Astrocyte (in vitro differentiated cells and primary cell): Measurements from ENCODE around the gene CREG2. TPM values are rescaled to one million over a fixed set of nuclear protein-coding genes. Genes with fewer than 3 reads are reported as not detected.

Experiments
- DNase-seq: peaks from one replicate; pipeline ENCODE4 v3.0.0-alpha.2; 2010; ENCODE audit warnings: low read depth
- FAIRE-seq: peaks from 2 replicates; lab custom pipeline; 2011; peaks lifted over from hg19 to GRCh38; lab: Jason Lieb, UNC
- H2AFZ ChIP-seq: 2 replicates; pipeline ENCODE4 v1.6.0; 2012; ENCODE audit warnings: low read depth, low read length, inconsistent platforms
- H3K27ac ChIP-seq: 2 replicates; pipeline ENCODE4 v1.5.1; 2011; ENCODE audit warnings: low read depth, low read length, inconsistent platforms
- H3K27me3 ChIP-seq: 2 replicates; pipeline ENCODE4 v1.6.0; 2011; ENCODE audit warnings: low read length, inconsistent platforms; ENCODE audit not compliant: insufficient read depth
- H3K36me3 ChIP-seq: 2 replicates; pipeline ENCODE4 v1.5.1; 2011; ENCODE audit warnings: low read length, inconsistent platforms; ENCODE audit not compliant: insufficient read depth
- H3K4me1 ChIP-seq: 2 replicates; pipeline ENCODE4 v1.5.1; 2011; ENCODE audit warnings: low read length, inconsistent platforms; ENCODE audit not compliant: insufficient read depth
- H3K4me2 ChIP-seq: 2 replicates; pipeline ENCODE4 v1.6.0; 2012; ENCODE audit warnings: low read length, inconsistent platforms
- H3K4me3 ChIP-seq: 2 replicates; pipeline ENCODE4 v1.5.1; 2011; ENCODE audit warnings: low read depth, mild to moderate bottlenecking, low read length, inconsistent platforms; ENCODE audit not compliant: insufficient read depth
- H3K79me2 ChIP-seq: 2 replicates; pipeline ENCODE4 v1.6.0; 2012; ENCODE audit warnings: mild to moderate bottlenecking, low read length, inconsistent platforms; ENCODE audit not compliant: insufficient read depth
- H3K9ac ChIP-seq: 2 replicates; pipeline ENCODE4 v1.6.0; 2012; ENCODE audit warnings: mild to moderate bottlenecking, low read length, inconsistent platforms
- H3K9me3 ChIP-seq: 2 replicates; pipeline ENCODE4 v1.5.1; 2012; ENCODE audit warnings: low read depth, mild to moderate bottlenecking, low read length, inconsistent platforms; ENCODE audit not compliant: insufficient read depth
- H4K20me1 ChIP-seq: 2 replicates; pipeline ENCODE4 v1.6.0; 2012; ENCODE audit warnings: low read length, inconsistent platforms; ENCODE audit not compliant: insufficient read depth
- H3K27ac Mint-ChIP-seq: one replicate; pipeline ENCODE4 v1.8.0; 2021; ENCODE audit warnings: mild to moderate bottlenecking, mixed read lengths; ENCODE audit not compliant: unreplicated experiment
- H3K27me3 Mint-ChIP-seq: one replicate; pipeline ENCODE4 v1.8.0; 2021; ENCODE audit warnings: low read depth, mixed read lengths; ENCODE audit not compliant: unreplicated experiment
- H3K36me3 Mint-ChIP-seq: one replicate; pipeline ENCODE4 v1.8.0; 2021; ENCODE audit warnings: low read depth, mixed read lengths; ENCODE audit not compliant: unreplicated experiment
- H3K4me1 Mint-ChIP-seq: one replicate; pipeline ENCODE4 v1.8.0; 2021; ENCODE audit warnings: low read depth, mixed read lengths; ENCODE audit not compliant: unreplicated experiment
- H3K4me3 Mint-ChIP-seq: one replicate; pipeline ENCODE4 v1.8.0; 2021; ENCODE audit warnings: mild to moderate bottlenecking, moderate library complexity, mixed read lengths; ENCODE audit not compliant: unreplicated experiment
- H3K9me3 Mint-ChIP-seq: one replicate; pipeline ENCODE4 v1.8.0; 2021; ENCODE audit warnings: mild to moderate bottlenecking, mixed read lengths; ENCODE audit not compliant: unreplicated experiment
- CTCF ChIP-seq: IDR thresholded peaks from 2 replicates; pipeline ENCODE4 v1.5.1; 2011; ENCODE audit warnings: low read depth, mild to moderate bottlenecking, inconsistent platforms, low read length, moderate library complexity; ENCODE audit not compliant: insufficient read depth
- EZH2 ChIP-seq: IDR thresholded peaks from 2 replicates; pipeline ENCODE4 v1.6.1; 2012; ENCODE audit warnings: mild to moderate bottlenecking, low read length, inconsistent platforms; ENCODE audit not compliant: insufficient read depth
- total RNA-seq: library from RNA; stranded (reverse); gene quantifications from 2 replicates; pipeline ENCODE4 v1.2.1, GENCODE V29; 2021

CREG2 gene
- total RNA-seq, 1 donor from 2014 or later: 0.11 TPM

- H3K4me1 ChIP-seq: no peaks in the 10 kb centered on the region
- H3K79me2 ChIP-seq: no peaks in the 10 kb centered on the region
- Mint-ChIP-seq H3K9me3 (no peaks in the 10 kb centered on the region), H3K27me3 (peaks cover 30% of the 10 kb centered on the region), H3K4me3 (no peak overlapping the region), H3K36me3 (peaks cover 2% of the 10 kb centered on the region), H3K4me1 (no peaks in the 10 kb centered on the region), H3K27ac (no peak overlapping the region)
- H3K9ac ChIP-seq: no peak overlapping the region
- no peaks in the 10 kb centered on the region for H3K9me3 ChIP-seq
- no peak overlapping the region for H2AFZ ChIP-seq
- no peak for TF ChIP-seq EZH2
- no peak for TF ChIP-seq CTCF
- H3K4me3 ChIP-seq: no peak overlapping the region
- no peak overlapping the region for H3K27ac ChIP-seq
- H3K4me2 ChIP-seq: no peak overlapping the region
- H3K36me3 ChIP-seq: no peaks in the 10 kb centered on the region
- H3K27me3 ChIP-seq: peaks cover 15% of the 10 kb centered on the region
- H4K20me1 ChIP-seq: no peaks in the 10 kb centered on the region
- DNase-seq (no peak), FAIRE-seq (no peak)
These were observed 22.4 kb downstream of the CREG2 start for GRCh38 chr2:101364878-101365277.

GRCh38 chr2:101362777-101363176, 24.5 kb downstream of the CREG2 start:
- no peaks in the 10 kb centered on the region for H3K4me1 ChIP-seq

More at GRCh38 chr2:101362777-101363176, 24.5 kb downstream of the CREG2 start:
- Histone ChIP-seq H3K4me2 (no peak overlapping the region), H3K36me3 (no peaks in the 10 kb centered on the region), H2AFZ (no peak overlapping the region), H3K4me3 (no peak overlapping the region), H3K9ac (no peak overlapping the region), H3K79me2 (no peaks in the 10 kb centered on the region), H3K9me3 (no peaks in the 10 kb centered on the region), H3K27ac (no peak overlapping the region), H4K20me1 (no peaks in the 10 kb centered on the region), H3K27me3 (peaks cover 13% of the 10 kb centered on the region)
- DNase-seq (no peak), FAIRE-seq (no peak)
- H3K9me3 Mint-ChIP-seq: no peaks in the 10 kb centered on the region
- no peak overlapping the region for H3K4me3 Mint-ChIP-seq
- peaks cover 2% of the 10 kb centered on the region for H3K36me3 Mint-ChIP-seq
- peaks cover 23% of the 10 kb centered on the region for H3K27me3 Mint-ChIP-seq
- H3K4me1 Mint-ChIP-seq: no peaks in the 10 kb centered on the region
- TF ChIP-seq EZH2 (no peak), CTCF (no peak)
- H3K27ac Mint-ChIP-seq: no peak overlapping the region
